ENCODE measurements around the gene RHEX. TPM values are rescaled to one million over a fixed set of nuclear protein-coding genes. Genes with fewer than 3 reads are reported as not detected.

Gene RHEX
- total RNA-seq, 6 experiments from 2014 or later = not detected

DNA sequence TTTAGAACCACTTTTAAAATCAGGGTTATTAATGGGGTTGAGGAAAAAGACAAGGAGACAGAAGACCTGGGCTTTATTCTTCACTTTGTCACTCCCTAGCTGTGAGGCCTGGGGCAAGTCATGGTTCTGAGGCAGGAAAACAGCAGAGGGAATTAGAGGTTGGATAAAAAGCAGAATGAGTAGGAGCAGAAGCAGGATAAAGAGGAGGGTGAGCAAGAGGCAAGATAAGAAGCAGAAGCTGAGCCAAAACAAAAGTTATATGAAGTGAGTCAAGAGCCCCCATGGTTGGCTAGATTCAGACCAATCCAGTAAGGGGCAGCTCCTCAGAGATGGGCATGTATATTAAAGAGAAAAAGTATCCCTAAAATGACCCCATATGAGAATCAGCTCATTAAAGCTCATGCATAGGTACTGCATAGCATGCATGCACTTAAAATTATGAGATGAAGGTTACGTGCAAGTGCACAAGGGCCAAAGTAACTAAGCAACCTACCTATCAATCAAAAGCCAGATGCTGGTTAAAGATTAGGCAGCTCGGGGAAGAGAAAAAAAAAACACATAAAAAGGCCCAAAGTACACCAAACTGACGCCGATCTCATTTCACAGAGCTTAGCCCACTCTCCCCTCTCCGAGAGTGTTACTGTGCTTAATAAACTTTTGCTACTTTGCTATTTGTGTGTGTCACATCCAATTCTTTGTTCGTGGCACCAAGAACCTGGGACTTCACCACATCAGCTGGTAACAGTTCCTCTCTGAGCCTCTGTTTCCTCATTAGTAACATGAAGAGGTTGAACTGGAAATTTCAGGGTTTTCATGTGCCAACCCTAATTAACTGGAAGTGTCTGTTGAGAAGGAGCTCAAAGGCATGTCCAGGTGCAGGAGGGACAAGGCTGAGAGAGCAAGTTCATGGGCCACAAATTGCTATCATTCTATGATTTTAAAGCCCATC lies 62.0 kb downstream of the RHEX start:
- no peaks in the 10 kb centered on the region for H3K36me3 Mint-ChIP-seq (ENCODE audit: low read depth)
- no peak overlapping the region for H3K4me3 Mint-ChIP-seq
- H3K27ac Mint-ChIP-seq = no peak overlapping the region
- no peaks in the 10 kb centered on the region for H3K9me3 Mint-ChIP-seq
- TF ChIP-seq, protein P1, sequence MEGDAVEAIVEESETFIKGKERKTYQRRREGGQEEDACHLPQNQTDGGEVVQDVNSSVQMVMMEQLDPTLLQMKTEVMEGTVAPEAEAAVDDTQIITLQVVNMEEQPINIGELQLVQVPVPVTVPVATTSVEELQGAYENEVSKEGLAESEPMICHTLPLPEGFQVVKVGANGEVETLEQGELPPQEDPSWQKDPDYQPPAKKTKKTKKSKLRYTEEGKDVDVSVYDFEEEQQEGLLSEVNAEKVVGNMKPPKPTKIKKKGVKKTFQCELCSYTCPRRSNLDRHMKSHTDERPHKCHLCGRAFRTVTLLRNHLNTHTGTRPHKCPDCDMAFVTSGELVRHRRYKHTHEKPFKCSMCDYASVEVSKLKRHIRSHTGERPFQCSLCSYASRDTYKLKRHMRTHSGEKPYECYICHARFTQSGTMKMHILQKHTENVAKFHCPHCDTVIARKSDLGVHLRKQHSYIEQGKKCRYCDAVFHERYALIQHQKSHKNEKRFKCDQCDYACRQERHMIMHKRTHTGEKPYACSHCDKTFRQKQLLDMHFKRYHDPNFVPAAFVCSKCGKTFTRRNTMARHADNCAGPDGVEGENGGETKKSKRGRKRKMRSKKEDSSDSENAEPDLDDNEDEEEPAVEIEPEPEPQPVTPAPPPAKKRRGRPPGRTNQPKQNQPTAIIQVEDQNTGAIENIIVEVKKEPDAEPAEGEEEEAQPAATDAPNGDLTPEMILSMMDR (IDR thresholded peaks at IDR 0.05) = no peak
- peaks cover 34% of the 10 kb centered on the region for H3K27me3 Mint-ChIP-seq (ENCODE audit: insufficient read depth)
- no peaks in the 10 kb centered on the region for H3K4me1 Mint-ChIP-seq (ENCODE audit: low read depth)
- DNase-seq = no peak

DNA sequence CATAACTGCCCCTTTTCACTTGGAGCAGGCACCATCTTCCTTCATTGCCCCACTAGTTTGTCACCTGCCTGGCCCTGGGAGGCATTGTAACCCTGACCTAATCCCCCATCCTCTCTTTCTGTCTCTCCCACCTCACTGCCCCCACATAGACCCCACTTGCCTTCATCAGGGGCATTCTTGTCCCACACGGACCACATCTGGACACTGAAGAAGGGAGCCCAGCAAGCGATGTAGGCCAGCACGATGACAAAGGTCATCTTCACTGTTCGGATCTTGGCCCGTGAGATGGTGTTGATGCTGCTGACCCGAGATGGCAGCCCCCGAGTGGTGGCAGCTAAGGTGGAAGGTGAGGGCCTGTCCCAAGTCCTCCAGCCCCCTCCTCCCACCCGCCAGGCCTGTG lies 62.8 kb downstream of the RHEX start:
- no peak for DNase-seq

DNA sequence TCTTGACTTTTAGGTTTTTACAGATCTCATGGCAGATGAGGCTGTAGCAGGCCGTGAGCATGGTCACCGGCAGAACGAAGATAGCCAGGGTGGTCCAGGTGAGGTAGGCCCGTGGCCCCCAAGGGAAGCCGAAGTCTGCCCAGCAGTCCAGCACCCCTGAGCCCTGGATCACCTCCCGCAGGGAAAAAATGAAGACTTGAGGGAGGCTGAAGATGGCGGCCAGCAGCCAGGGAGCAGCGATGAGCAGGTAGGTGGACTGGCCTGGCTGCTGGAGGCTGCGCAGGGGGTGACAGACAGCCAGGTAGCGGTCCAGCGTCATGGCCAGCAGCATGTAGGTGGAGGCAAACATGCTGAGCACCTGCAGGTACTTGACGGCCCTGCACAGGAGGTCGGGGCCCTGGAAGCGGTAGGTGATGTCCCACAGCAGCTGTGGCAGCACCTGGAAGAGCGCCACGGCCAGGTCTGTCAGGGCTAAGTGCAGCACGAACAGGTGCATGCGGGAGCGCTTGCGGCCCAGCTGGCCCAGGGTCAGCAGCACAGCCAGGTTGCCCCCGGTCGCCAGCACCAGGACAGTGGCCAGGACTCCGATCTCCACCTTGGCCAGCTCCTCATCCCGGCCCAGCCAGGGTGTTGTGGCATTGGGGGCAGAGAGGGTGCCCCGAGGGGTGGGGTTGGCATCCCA lies 63.4 kb downstream of the RHEX start:
- Mint-ChIP-seq H3K4me1 (ENCODE audit: low read depth) (no peaks in the 10 kb centered on the region), H3K27ac (no peak overlapping the region), H3K27me3 (ENCODE audit: insufficient read depth) (peaks cover 27% of the 10 kb centered on the region), H3K36me3 (ENCODE audit: low read depth) (peaks cover 4% of the 10 kb centered on the region; the same call in 1 of the 2 replicates), H3K4me3 (no peak overlapping the region), H3K9me3 (peaks cover 4% of the 10 kb centered on the region)
- TF ChIP-seq, protein P1 (IDR thresholded peaks at IDR 0.05) = no peak
- DNase-seq = no peak

More for the DNA sequence above, 62.8 kb downstream of the RHEX start:
- no peak overlapping the region for H3K4me3 Mint-ChIP-seq
- no peaks in the 10 kb centered on the region for H3K9me3 Mint-ChIP-seq
- no peaks in the 10 kb centered on the region for H3K36me3 Mint-ChIP-seq (ENCODE audit: low read depth)
- no peaks in the 10 kb centered on the region for H3K4me1 Mint-ChIP-seq (ENCODE audit: low read depth)
- H3K27me3 Mint-ChIP-seq (ENCODE audit: insufficient read depth) = peaks cover 29% of the 10 kb centered on the region
- H3K27ac Mint-ChIP-seq = no peak overlapping the region
- TF ChIP-seq, protein P1 (IDR thresholded peaks at IDR 0.05) = no peak

DNA sequence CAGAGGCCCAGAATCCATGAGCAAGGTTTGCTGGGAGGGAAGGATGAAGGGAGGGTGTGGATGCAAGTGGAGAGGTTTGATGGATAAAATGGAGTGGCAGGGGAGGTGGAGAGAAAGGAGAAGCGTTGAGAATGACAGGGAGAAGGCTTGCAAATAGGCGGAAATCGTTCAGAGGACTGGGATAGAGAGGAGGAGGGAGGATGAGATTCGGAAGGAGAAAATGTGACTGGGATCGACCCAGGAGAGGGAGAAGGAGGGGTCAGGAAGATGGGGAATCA lies 63.8 kb downstream of the RHEX start:
- DNase-seq = no peak
- TF ChIP-seq, protein P1 (IDR thresholded peaks at IDR 0.05) = no peak
- Mint-ChIP-seq H3K4me1 (ENCODE audit: low read depth) (no peaks in the 10 kb centered on the region), H3K36me3 (ENCODE audit: low read depth) (peaks cover 9% of the 10 kb centered on the region; the same call in 1 of the 2 replicates), H3K27me3 (ENCODE audit: insufficient read depth) (peaks cover 23% of the 10 kb centered on the region), H3K27ac (no peak overlapping the region), H3K4me3 (peak overlapping the region; percentile 3; the same call in 1 of the 2 replicates), H3K9me3 (peaks cover 9% of the 10 kb centered on the region)

DNA sequence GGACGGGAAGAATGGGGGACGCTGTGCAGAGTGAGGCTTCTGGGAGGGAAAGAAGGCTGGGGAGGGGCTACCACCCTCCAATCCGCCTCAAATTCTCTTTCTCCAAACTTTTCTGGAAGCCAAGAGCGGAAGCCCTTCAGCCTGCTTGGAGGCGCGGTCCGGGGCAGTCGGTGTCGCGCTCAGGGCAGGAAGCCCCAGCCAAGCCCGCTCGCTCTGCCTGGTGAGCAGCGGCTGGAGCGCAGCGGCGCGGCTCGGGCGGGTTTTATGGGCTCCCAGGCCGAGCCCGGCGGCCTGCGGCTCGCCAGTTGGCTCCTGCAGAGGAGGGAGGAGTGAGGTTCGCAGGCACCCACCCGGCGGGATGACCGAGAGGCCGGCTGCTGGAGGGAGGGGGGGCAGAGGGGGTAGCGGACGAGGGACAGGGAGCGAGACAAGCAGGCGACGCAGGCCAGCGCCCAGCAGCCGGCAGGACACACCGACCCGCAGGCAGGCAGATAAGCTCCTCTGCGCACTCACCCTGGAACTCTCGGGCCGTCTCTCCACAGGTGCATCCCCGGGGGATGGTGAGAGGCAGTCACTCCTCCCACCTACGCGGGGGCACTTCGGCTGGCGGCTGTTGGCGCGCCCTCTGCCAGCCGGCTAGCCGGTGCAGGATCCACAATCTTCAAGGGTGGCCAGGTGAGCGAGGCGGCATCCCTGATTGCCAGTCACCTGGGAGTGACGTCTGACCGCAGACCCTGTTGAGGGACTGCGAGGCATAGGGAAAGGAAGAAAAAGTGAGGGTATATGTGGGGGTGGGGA lies 64.4 kb downstream of the RHEX start, which contains the start of gene AVPR1B:
TSS of gene AVPR1B (minus strand) at position 238 of the 798 bp plus-strand sequence. CDS start 498 bp downstream, outside the sequence.
- H3K27ac Mint-ChIP-seq = no peak within 1 kb of the TSS
- peaks cover 27% of the 10 kb centered on the region for H3K27me3 Mint-ChIP-seq (ENCODE audit: insufficient read depth)
- no peak for DNase-seq
- peak within 1 kb of the TSS; percentile 11; the same call in 1 of the 2 replicates for H3K4me3 Mint-ChIP-seq
- TF ChIP-seq, protein P1 (IDR thresholded peaks at IDR 0.05) = no peak
- no peaks in the 10 kb centered on the region for H3K4me1 Mint-ChIP-seq (ENCODE audit: low read depth)
- H3K36me3 Mint-ChIP-seq (ENCODE audit: low read depth) = peaks cover 9% of the 10 kb centered on the region; the same call in 1 of the 2 replicates
- H3K9me3 Mint-ChIP-seq = peaks cover 14% of the 10 kb centered on the region
